Measurements from ENCODE around the gene B3GNT3.

- TF ChIP-seq CTCF (conservative IDR thresholded peaks at IDR 0.05; ENCODE audit: low read length), result no peak
- TF ChIP-seq EZH2phosphoT487 (IDR thresholded peaks at IDR 0.05; ENCODE audit: borderline replicate concordance), result no peak
Observed at GRCh38 chr19:17861542-17862402, 66.8 kb downstream of the B3GNT3 start.
